Myocyte (in vitro differentiated cells): Measurements from ENCODE around the gene JOSD2. TPM values are rescaled to one million over a fixed set of nuclear protein-coding genes. Genes with fewer than 3 reads are reported as not detected.

Experiments used
- DNase-seq: peaks from one replicate; pipeline ENCODE4 v3.0.0-alpha.2; 2012; ENCODE audit warnings: low read depth
- total RNA-seq: library from RNA; depleted of rRNA; stranded (reverse); fragments of >200 nt; gene quantifications from 2 replicates; pipeline ENCODE4 v1.2.3, GENCODE V29; 2014

JOSD2 gene
- total RNA-seq, 1 donor from 2014 or later, result 29.8 TPM

DNA sequence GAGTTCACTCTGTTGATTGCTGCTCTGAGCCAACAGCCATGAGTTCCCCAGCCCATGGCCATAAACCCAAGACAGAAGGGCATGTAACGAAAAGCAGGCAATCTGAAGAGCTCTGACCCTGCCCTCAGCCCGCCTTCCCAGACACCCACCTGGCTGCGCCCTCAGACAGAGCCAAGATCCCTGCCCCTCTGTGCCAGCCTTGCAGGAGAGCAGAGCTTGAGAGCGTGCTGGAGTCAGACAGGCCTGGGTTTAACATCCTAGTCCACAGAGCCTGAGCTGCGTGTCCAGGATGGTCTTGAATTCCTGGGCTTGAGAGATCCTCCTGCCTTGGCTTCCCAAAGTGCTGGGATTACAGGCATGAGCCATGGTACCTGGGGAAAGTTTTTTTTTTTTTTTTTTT lies 53.7 kb downstream of the JOSD2 start:
- DNase-seq, result no peak

Other genes with a start within 250 kb of the JOSD2 start
- gene KCNC3, start 181.8 kb downstream of the JOSD2 start, total RNA-seq, result not detected in 2 replicates
- gene NAPSA, start 145.6 kb downstream of the JOSD2 start, total RNA-seq, result 0.48 and 1.7 TPM in 2 replicates
- gene NR1H2, start 134.7 kb downstream of the JOSD2 start, total RNA-seq, result 70.3 and 80.5 TPM in 2 replicates
- 22.0 and 26.3 TPM in 2 replicates for gene POLD1, start 126.8 kb downstream of the JOSD2 start, total RNA-seq
- 0.73 and 2.4 TPM in 2 replicates for gene SPIB, start 92.3 kb downstream of the JOSD2 start, total RNA-seq
- 65.8 and 124 TPM in 2 replicates for gene MYBPC2, start 78.3 kb downstream of the JOSD2 start, total RNA-seq
- 207 and 210 TPM in 2 replicates for gene EMC10, start 34.7 kb downstream of the JOSD2 start, total RNA-seq
- gene GARIN5A, start 34.3 kb downstream of the JOSD2 start, total RNA-seq, result 1.5 and 3.0 TPM in 2 replicates
- gene ASPDH, start 2.7 kb upstream of the JOSD2 start, total RNA-seq, result not detected in 2 replicates
- 0.05 TPM in 1 of 2 replicates, not detected in the other for gene LRRC4B, start 57.2 kb upstream of the JOSD2 start, total RNA-seq
- gene SYT3, start 128.7 kb upstream of the JOSD2 start, total RNA-seq, result not detected in 2 replicates
- not detected in 2 replicates for gene C19orf81, start 138.3 kb upstream of the JOSD2 start, total RNA-seq
- 32.3 and 38.1 TPM in 2 replicates for gene SHANK1, start 208.6 kb upstream of the JOSD2 start, total RNA-seq
- 35.5 and 39.1 TPM in 2 replicates for gene CLEC11A, start 212.2 kb upstream of the JOSD2 start, total RNA-seq